ENCODE data around the gene LNPEP. TPM values are rescaled to one million over a fixed set of nuclear protein-coding genes. Genes with fewer than 3 reads are reported as not detected.
A peak's percentile ranks its signal among the peaks of the same experiment; 100 is the strongest.

Gene LNPEP
- 18.6 TPM for polyA plus RNA-seq (ENCODE audit: insufficient read length)

GRCh38 chr5:96935559-96936430, at the start of gene LNPEP:
TSS of gene LNPEP (plus strand) at chr5:96936080. CDS start at chr5:96936156, 76 bp downstream.
- peak; percentile 86 for DNase-seq (ENCODE audit: low read depth)

- no peak for DNase-seq (ENCODE audit: low read depth)
These were observed 42.5 kb upstream of the LNPEP start for GRCh38 chr5:96893342-96893741.

- no peak for DNase-seq (ENCODE audit: low read depth)
These were observed 39.6 kb upstream of the LNPEP start for GRCh38 chr5:96896276-96896675.

- no peak for DNase-seq (ENCODE audit: low read depth)
These were observed 39.1 kb upstream of the LNPEP start for GRCh38 chr5:96896806-96897205.

- DNase-seq (ENCODE audit: low read depth): no peak
These were observed 34.5 kb upstream of the LNPEP start for GRCh38 chr5:96901384-96901783.

GRCh38 chr5:96901841-96902240, 34.0 kb upstream of the LNPEP start:
- no peak for DNase-seq (ENCODE audit: low read depth)

GRCh38 chr5:96902876-96903275, 33.0 kb upstream of the LNPEP start:
- no peak for DNase-seq (ENCODE audit: low read depth)

GRCh38 chr5:96903300-96903699, 32.6 kb upstream of the LNPEP start:
- no peak for DNase-seq (ENCODE audit: low read depth)

- no peak for DNase-seq (ENCODE audit: low read depth)
These were observed 31.6 kb upstream of the LNPEP start for GRCh38 chr5:96904054-96904931.

GRCh38 chr5:96905864-96906263, 30.0 kb upstream of the LNPEP start:
- no peak for DNase-seq (ENCODE audit: low read depth)

GRCh38 chr5:96909003-96909402, 26.9 kb upstream of the LNPEP start:
- no peak for DNase-seq (ENCODE audit: low read depth)

GRCh38 chr5:96909435-96909834, 26.4 kb upstream of the LNPEP start:
- no peak for DNase-seq (ENCODE audit: low read depth)

- no peak for DNase-seq (ENCODE audit: low read depth)
These were observed 24.7 kb upstream of the LNPEP start for GRCh38 chr5:96911139-96911538.

GRCh38 chr5:96913233-96913632, 22.6 kb upstream of the LNPEP start:
- no peak for DNase-seq (ENCODE audit: low read depth)

- no peak for DNase-seq (ENCODE audit: low read depth)
These were observed 16.1 kb upstream of the LNPEP start for GRCh38 chr5:96919754-96920197.

GRCh38 chr5:96920744-96921355, 15.0 kb upstream of the LNPEP start:
- DNase-seq (ENCODE audit: low read depth): no peak

- no peak for DNase-seq (ENCODE audit: low read depth)
These were observed 13.2 kb upstream of the LNPEP start for GRCh38 chr5:96922499-96923244.

- DNase-seq (ENCODE audit: low read depth): no peak
These were observed 11.8 kb upstream of the LNPEP start for GRCh38 chr5:96924016-96924443.

- no peak for DNase-seq (ENCODE audit: low read depth)
These were observed 9.6 kb upstream of the LNPEP start for GRCh38 chr5:96926276-96926675.

GRCh38 chr5:96927008-96927407, 8.9 kb upstream of the LNPEP start:
- DNase-seq (ENCODE audit: low read depth): no peak

Measured in forelimb muscle (tissue), 1 donor.